ENCODE measurements around the gene CAV3.

GRCh38 chr3:8766148-8766547 lies 32.5 kb downstream of the CAV3 start:
- TF ChIP-seq CTCF (IDR thresholded peaks at IDR 0.05): no peak
- no peak for TF ChIP-seq POLR2A (IDR thresholded peaks at IDR 0.05)

Data from body of pancreas (tissue), 4 donors.